ENCODE data around the gene SLC6A6.

The SLC6A6 gene

DNA sequence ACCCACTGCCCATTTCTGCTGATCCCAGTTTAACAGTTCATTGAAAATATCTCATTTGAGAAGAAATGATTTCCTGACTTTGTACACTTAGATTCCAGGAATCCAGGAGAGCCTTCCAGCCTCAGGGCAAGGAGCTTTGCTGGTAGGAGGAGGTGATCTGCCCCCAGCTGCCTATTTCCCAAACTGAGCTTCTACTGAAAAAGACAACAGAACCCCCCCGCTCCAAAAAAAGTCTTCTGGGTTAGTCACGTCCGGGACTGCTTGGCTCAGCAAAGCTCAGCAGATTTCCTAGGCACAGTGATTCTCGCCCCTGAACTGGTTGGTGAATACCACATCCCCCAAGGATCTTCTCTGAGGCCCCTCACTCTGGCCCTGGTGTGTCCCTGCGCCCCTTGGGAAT, 13.1 kb downstream of the SLC6A6 start:
- in situ Hi-C loops (cut with MboI; ENCODE audit: low sequenced_read_pairs), result no loop called here

DNA sequence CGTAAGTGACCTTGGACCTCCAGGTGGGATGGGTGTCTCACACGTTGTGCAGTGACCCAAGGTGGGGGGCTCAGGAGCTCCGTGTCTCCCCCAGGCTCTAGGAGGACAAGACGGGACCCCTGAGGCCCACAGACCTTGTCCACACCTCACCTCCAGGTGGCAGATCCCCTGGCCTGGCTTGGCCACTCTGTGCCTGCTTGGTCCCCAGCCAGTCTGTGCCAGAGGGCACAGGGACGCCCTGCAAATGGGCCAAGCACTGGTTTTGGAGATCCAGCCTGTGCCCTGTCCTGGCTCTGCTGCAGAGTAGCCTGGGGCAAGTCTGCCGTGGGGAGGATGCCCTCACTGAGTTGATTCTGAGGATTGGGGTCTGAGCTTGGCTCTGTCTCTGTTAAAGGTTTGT, 14.0 kb downstream of the SLC6A6 start:
- in situ Hi-C loops (cut with MboI; ENCODE audit: low sequenced_read_pairs), result no loop called here

GRCh38 chr3:14418296-14419250, 16.2 kb downstream of the SLC6A6 start:
- in situ Hi-C loops (cut with MboI; ENCODE audit: low sequenced_read_pairs), result no loop called here

DNA sequence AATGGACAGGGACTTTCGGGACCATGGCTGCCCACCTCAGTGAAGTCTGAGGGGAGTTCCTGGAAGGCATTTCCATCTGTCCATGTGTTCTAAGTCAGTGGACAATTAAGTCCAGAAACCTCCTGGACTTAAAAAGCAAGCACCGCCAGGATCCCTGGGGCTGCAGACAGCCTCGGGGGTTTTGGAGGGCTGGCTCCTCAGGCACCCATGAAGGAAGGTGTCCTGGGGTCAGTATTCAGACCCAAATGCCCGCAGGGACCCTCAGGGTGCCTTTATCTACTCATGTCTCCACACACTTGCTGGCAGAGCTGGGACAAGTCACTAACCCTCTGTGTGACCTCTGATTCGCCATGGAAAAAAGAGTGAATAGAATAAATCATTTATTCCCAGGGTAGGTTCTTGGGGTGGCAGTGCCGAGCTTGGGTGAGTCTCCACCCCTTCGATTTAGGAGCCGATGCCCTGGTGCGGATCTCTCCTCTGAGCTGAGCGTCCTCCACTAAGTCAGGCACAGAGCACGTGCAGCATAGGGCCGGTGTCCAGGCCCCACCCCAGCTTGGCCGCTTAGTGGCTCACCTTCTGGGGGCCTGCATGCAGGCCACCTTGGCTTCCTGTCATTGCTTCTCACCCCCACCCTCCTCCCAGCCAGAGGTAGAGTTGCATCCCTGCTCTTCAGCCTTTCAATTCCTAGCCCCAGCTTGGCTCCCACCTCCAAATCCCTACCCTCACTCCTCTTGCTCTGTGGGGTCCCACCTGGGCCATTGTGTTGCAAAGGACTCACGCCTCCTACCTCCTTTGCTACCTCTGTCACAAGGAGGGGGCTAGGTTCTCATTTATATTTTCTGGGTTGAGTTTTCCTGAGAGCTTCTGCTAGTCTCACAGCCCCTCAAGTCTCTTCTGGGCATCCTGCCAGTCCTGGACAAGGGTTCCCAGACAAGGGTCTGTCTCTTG, 19.9 kb downstream of the SLC6A6 start:
- in situ Hi-C loops (cut with MboI; ENCODE audit: low sequenced_read_pairs), result no loop called here

- in situ Hi-C loops (cut with MboI; ENCODE audit: low sequenced_read_pairs), result no loop called here
These were observed 20.9 kb downstream of the SLC6A6 start for GRCh38 chr3:14423197-14423743.

GRCh38 chr3:14423963-14424362, 21.6 kb downstream of the SLC6A6 start:
- in situ Hi-C loops (cut with MboI; ENCODE audit: low sequenced_read_pairs), result no loop called here

GRCh38 chr3:14424711-14425580, 22.5 kb downstream of the SLC6A6 start:
- in situ Hi-C loops (cut with MboI; ENCODE audit: low sequenced_read_pairs), result no loop called here

DNA sequence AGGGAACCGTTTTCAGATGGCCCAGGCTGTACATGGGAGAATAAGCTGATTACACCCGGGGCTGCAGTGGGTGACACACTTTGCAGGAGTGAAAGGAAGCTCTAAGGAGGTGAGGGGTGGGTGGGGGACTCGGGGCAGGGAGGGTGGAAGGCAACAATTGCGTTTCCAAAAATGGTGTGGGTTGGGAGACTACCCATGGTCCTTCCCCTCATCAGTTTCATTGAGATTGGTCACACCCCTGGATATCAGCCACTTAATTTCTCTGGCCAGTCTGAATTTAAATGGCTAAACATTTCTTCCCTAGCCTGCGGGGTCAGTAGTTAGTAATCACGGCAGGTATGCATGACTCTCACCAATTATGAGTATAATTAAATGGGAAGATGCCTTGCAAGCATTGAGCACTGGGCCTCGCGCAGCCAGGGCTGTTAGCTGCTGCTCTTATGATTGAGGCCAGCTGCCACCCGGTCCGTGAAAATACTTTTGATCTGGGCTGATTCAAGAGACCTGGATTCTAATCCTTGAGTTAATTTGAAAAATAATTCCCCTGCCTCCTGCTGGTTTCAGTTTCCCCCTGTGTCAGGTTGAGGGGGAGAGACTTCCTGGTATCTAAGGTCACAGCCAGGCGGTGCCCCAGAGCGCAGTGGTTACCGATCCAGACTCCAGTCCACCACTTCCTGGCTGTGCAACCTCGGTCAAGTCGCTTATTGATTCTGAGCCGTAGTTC, 23.3 kb downstream of the SLC6A6 start:
- in situ Hi-C loops (cut with MboI; ENCODE audit: low sequenced_read_pairs), result no loop called here

DNA sequence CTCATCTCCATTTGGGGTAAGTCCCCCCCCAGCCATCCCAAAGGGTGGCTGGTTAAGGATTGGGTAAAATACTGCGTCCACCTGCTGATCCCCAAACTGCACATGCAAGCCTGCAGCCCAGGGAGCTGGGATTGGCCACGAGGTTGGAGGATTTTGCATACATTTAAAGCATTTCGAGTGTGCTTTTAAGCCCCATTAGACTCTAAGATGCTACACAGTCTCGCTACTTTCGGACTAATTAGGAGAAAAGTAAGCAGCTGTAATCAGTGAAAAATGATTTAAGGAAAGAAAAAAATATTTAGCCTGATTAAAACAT, 23.9 kb downstream of the SLC6A6 start:
- in situ Hi-C loops (cut with MboI; ENCODE audit: low sequenced_read_pairs), result no loop called here

DNA sequence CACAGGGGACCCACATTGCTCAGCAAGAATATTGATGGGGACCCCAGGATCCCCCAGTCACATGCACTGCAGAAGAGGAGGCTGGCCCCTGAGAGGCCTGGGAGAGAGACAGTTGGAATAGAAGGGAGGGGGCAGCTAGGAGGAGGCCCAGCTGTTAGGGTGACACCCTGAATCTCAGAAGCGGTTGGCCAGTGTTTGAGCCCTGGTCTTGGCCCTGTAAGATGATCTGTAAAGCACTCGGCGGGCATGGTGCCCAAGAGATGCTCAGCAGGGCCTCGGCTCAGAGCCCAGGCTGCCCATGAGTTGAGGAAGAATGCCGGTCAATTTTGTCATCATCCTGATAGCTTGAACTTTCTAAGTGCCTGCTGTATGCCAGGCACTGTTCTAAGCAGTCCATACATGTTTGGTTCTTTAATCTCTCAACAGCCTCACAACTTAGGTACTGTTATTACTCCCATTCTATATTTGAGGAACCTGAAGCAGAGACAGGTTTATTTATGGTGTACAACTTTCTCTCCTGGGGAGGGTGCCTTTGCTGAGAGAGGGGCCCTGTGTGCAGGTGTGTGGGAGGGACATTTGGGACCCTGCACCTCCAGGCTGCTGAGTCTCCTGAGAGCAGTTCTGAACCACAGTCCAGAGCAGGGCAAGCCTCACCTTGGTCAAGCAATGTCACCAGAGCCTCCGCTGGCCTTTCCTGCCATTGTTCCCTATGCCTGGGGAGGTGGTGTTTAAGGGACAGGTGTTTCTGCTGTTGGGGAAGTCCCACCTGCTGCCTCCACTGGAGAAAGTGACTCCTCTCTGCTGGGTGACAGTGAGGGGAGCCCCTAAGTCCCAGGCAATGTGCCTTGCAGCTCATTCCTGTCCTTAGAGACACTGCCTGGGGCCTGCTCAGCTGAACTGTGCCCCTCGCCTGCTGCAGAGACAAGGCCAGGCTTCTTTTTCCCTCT, 26.0 kb downstream of the SLC6A6 start:
- in situ Hi-C loops (cut with MboI; ENCODE audit: low sequenced_read_pairs), result no loop called here

DNA sequence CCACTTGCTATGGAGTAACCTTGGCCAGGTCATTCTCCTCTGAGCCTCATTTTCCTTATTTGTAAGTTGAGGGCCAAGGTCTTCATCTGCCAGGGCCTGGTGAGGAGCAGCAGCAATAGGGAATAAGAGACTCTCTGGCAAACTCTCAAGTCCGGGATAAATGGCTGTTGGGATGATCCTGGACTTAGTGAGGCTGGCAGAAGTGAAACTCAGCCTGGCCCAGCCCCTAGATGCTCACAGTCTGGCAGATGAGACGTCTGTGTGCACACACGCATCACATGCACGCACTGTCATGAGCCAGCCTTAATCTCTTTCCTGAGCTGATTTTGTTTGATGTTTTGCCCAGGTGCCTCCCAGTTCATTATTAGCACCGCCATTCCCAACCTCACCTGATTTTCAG, 26.8 kb downstream of the SLC6A6 start:
- in situ Hi-C loops (cut with MboI; ENCODE audit: low sequenced_read_pairs), result no loop called here

DNA sequence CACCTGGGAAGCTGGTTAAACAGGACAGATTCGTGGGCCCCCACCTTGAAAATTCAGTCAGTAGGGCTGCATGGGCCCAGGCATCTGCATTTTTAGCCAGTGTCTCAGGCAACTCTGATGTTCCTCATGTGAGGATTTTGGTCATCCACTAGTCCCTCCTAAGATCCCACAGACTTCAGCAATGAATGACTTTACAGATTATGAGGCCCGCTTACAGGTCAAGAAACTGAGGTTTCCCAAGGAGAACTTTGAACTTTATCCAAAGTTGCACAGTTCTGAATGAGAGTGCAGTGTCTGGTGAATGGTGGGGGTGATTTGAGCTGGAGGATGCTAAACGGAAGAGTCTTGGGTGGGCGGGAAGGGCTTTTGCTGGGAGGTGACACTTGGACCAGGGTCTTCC, 27.2 kb downstream of the SLC6A6 start:
- in situ Hi-C loops (cut with MboI; ENCODE audit: low sequenced_read_pairs), result no loop called here

DNA sequence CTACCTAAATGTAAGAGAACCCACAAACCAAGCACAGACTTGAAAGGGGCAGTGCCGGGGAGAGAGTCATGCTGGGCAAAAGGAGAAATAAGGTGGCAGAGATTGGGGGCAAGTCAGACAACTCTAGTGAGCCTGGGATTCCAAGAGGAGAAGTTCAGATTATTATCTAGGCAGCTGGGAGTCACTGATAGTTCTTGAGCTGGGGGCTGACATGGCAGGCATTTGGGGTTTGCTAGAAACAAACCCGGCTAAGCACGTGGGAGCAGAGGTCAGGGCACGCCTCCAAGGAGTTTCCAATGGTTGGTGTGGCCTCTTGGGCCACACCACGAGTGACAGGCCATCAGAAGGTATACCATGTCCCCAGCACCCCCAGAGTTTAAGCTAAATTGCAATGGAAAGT, 27.6 kb downstream of the SLC6A6 start:
- in situ Hi-C loops (cut with MboI; ENCODE audit: low sequenced_read_pairs), result no loop called here

GRCh38 chr3:14430706-14431451, 28.5 kb downstream of the SLC6A6 start:
- in situ Hi-C loops (cut with MboI; ENCODE audit: low sequenced_read_pairs), result no loop called here

DNA sequence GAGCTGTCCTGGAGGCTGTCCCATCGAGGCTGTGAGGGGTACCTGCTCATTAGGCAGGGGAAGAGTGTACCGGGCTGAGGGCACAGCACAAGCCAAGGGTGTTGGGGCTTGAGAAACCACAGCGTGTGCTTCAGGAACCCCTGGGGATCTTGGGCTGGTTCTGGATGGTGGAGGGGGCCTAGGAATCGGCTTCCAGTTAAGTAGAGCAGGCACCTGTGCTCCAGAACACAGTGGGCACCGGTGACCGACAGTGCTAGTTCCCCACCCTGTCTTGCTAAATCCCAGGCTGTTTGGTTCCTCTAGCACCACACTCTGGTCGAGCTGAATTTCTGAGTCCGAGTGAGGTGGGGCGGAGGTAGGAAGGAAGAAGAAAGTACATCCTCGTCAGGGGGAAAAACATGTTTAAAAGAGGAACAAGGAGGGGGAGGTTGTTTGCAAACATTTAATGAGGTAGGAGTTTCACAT, 29.1 kb downstream of the SLC6A6 start:
- in situ Hi-C loops (cut with MboI; ENCODE audit: low sequenced_read_pairs), result no loop called here

GRCh38 chr3:14431917-14432834, 29.8 kb downstream of the SLC6A6 start:
- in situ Hi-C loops (cut with MboI; ENCODE audit: low sequenced_read_pairs), result no loop called here

- in situ Hi-C loops (cut with MboI; ENCODE audit: low sequenced_read_pairs), result no loop called here
These were observed 30.7 kb downstream of the SLC6A6 start for GRCh38 chr3:14433106-14433505.

All from hTERT RPE-1 (cell line).